Type B pancreatic cell (in vitro differentiated cells): ENCODE results near the gene KLHL29. TPM values are rescaled to one million over a fixed set of nuclear protein-coding genes. Genes with fewer than 3 reads are reported as not detected.

Experiments
- DNase-seq: peaks from one replicate; pipeline ENCODE4 v3.0.0; 2021; ENCODE audit warnings: mixed read lengths; ENCODE audit not compliant: unreplicated experiment; ENCODE audit errors: extremely low spot score
- H3K27ac Mint-ChIP-seq: 2 replicates; pipeline ENCODE4 v1.8.0; 2021; ENCODE audit warnings: mild to moderate bottlenecking, mixed read lengths
- H3K27me3 Mint-ChIP-seq: 2 replicates; pipeline ENCODE4 v1.8.0; 2021; ENCODE audit warnings: mixed read lengths
- H3K36me3 Mint-ChIP-seq: 2 replicates; pipeline ENCODE4 v1.8.0; 2021; ENCODE audit warnings: mixed read lengths
- H3K4me1 Mint-ChIP-seq: one replicate; pipeline ENCODE4 v1.8.0; 2021; ENCODE audit warnings: mixed read lengths; ENCODE audit not compliant: unreplicated experiment
- H3K4me3 Mint-ChIP-seq: 2 replicates; pipeline ENCODE4 v1.8.0; 2021; ENCODE audit warnings: mild to moderate bottlenecking, mixed read lengths
- H3K9me3 Mint-ChIP-seq: 2 replicates; pipeline ENCODE4 v1.8.0; 2021; ENCODE audit warnings: mixed read lengths
- total RNA-seq: library from RNA; stranded (reverse); gene quantifications from 2 replicates; pipeline ENCODE4 v1.2.1, GENCODE V29; 2021; ENCODE audit warnings: low replicate concordance
- TF ChIP-seq, protein P1 (sequence below): fragments of 200-600 bp; sonication (generic); conservative IDR thresholded peaks from 2 replicates; pipeline ENCODE4 v1.5.0; 2021; ENCODE audit warnings: antibody characterized with exemption, mild to moderate bottlenecking

The KLHL29 gene
- total RNA-seq, 1 donor from 2014 or later, result 24.1 TPM

DNA sequence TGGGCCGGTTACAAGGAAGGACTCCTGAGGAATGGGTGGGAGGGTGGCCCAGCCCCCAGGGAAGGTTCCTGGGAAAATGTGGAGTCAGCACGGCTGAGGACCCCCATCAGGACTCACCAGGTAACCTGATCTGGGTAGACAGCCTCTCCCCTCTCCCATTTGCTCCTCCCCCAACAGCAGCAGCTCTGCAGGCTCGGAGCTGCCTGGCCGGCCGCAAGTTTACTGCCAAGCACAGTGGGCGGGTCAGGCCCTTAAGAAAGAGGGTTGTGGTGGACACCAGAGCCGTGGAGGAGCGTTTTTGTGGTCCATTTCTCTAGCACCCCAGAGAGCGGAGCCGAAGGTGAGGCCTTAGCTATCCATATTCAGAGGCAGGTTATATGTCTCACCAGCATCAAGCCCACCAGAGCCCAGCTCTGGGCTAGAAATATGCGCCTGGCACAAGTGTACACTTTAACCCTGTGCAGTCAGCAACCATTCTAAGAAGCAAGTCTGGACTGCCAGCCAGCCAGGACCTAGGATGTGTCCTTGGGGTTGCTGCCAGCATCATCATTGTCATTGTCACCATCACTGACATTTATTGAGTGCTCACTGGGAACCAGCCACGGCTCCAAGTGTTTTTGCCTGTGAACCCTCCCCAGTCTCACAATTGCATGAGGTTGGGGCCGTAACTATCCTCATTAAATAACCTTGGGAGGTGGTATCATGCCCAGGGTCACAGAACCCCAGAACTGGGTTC, 190.1 kb downstream of the KLHL29 start:
- no peak overlapping the region for H3K4me3 Mint-ChIP-seq
- no peak for DNase-seq
- no peaks in the 10 kb centered on the region for H3K9me3 Mint-ChIP-seq
- peaks cover 23% of the 10 kb centered on the region for H3K4me1 Mint-ChIP-seq
- H3K27me3 Mint-ChIP-seq, result no peaks in the 10 kb centered on the region
- H3K36me3 Mint-ChIP-seq, result no peaks in the 10 kb centered on the region
- no peak overlapping the region for H3K27ac Mint-ChIP-seq
- TF ChIP-seq, protein P1, sequence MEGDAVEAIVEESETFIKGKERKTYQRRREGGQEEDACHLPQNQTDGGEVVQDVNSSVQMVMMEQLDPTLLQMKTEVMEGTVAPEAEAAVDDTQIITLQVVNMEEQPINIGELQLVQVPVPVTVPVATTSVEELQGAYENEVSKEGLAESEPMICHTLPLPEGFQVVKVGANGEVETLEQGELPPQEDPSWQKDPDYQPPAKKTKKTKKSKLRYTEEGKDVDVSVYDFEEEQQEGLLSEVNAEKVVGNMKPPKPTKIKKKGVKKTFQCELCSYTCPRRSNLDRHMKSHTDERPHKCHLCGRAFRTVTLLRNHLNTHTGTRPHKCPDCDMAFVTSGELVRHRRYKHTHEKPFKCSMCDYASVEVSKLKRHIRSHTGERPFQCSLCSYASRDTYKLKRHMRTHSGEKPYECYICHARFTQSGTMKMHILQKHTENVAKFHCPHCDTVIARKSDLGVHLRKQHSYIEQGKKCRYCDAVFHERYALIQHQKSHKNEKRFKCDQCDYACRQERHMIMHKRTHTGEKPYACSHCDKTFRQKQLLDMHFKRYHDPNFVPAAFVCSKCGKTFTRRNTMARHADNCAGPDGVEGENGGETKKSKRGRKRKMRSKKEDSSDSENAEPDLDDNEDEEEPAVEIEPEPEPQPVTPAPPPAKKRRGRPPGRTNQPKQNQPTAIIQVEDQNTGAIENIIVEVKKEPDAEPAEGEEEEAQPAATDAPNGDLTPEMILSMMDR, result no peak

DNA sequence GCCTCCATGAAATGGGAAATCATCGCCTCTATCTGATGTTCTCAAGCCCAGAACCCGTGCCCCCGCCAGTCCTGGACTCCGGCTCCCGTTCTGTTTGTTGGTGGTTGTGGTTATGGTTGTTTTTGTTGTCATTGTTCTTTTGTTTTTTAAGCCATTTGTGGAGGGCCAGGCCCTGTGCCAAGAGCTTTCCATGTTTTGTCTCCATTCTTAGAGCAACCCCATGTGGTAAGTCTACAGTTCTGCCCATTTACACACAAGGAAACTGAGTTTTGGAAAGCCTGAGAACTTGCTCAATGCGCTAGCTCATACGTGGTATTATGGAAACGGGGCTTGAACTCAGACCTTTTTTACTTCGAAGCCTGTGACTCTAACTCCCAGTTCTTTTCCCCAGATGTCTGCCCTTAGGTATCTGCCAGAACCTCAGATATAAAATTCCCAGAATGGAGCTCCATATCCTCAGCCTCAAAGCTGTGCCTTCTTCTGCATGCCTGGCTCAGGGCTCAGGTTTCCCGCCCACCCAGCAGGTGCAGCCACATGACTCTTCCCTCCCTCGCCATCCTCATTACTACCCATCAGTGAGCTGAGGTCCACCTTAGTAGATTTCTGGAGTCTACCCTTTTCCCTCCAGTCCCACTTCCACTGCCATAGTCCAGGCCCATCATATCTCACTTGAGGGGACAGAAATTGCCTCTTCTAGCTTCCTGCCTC, 194.1 kb downstream of the KLHL29 start:
- no peaks in the 10 kb centered on the region for H3K27me3 Mint-ChIP-seq
- no peaks in the 10 kb centered on the region for H3K9me3 Mint-ChIP-seq

DNA sequence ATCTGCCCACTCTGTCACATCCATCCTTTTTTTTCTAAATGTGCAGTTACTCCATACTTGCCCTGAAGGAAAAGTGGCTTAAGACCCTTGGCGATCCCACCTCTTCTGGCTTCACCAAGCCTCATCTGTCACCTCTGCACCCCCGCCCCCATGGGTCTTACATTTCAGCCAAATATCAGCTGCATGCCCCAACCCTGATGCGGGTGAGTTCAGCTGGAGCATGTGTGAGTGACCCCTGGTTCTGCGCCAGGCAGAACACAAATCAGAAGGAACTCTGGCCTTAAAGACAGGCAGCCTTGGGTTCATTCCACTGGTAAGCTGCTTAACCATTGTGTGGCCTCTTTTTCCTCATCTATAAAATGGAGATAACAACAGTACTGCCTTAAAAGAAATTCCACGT, 194.7 kb downstream of the KLHL29 start:
- DNase-seq, result no peak
- no peaks in the 10 kb centered on the region for H3K27me3 Mint-ChIP-seq
- H3K4me3 Mint-ChIP-seq, result no peak overlapping the region
- TF ChIP-seq, protein P1, result no peak
- no peaks in the 10 kb centered on the region for H3K9me3 Mint-ChIP-seq
- H3K4me1 Mint-ChIP-seq, result peaks cover 21% of the 10 kb centered on the region
- peaks cover 4% of the 10 kb centered on the region for H3K36me3 Mint-ChIP-seq
- H3K27ac Mint-ChIP-seq, result no peak overlapping the region

More for the DNA sequence above, 194.1 kb downstream of the KLHL29 start:
- peaks cover 4% of the 10 kb centered on the region for H3K36me3 Mint-ChIP-seq
- H3K4me1 Mint-ChIP-seq, result peaks cover 27% of the 10 kb centered on the region
- TF ChIP-seq, protein P1, result no peak
- no peak overlapping the region for H3K4me3 Mint-ChIP-seq
- no peak for DNase-seq
- H3K27ac Mint-ChIP-seq, result no peak overlapping the region

DNA sequence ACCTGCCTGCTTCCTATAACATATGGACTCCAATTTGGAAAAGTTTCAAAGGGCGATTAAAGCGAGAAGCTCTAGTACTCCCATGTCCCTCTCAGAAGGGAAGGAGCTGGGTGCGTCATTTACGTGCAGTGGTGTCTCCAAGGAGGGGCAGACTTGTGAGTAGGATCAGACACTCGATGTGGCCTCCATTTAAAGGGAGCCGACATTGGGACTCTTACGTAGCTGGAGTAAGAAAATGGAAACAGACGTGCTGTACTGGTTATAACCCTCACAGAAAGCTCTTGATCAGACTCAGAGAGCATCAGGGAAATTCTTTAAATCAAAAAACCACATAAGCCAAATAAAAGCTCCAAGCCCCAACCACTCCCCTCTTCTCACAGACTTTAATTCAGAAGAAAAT, 198.5 kb downstream of the KLHL29 start:
- H3K27me3 Mint-ChIP-seq, result no peaks in the 10 kb centered on the region
- H3K9me3 Mint-ChIP-seq, result no peaks in the 10 kb centered on the region
- H3K4me3 Mint-ChIP-seq, result no peak overlapping the region
- no peak for DNase-seq
- peaks cover 40% of the 10 kb centered on the region for H3K4me1 Mint-ChIP-seq
- H3K36me3 Mint-ChIP-seq, result peaks cover 4% of the 10 kb centered on the region
- TF ChIP-seq, protein P1, result no peak
- no peak overlapping the region for H3K27ac Mint-ChIP-seq

DNA sequence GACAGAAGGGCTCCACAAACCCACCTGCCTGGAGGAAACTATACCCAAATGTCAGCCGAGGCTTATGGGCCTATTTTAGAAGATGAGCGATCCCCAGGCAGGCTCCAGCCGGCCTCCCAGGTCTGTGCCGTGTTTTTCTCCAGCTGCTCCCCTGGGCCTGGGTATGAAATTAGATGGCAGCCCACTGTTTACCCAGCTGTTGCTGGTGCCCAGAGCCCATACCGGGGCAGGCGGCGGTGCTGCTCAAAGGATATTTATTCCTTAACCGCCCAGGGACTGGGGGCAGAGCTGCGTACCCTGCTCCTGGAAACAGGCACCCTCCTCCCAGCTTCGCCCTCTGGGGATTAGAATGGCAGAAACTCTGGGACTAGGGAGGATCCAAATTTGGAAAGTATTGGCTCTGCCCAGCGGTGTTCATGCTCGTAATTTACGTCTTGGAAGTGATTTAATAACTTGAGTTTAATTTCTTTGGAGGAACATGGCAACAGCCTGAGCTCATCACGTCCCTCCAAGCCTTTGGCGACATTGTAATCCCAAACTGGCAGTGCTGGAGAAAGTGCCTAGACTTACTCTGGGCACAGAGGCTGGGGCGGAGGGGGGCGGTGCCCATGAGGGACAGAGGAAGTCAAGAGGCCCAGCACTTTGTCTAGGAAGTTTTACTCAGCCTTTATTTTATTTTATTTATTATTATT, 199.2 kb downstream of the KLHL29 start:
- Mint-ChIP-seq H3K27ac (no peak overlapping the region), H3K4me1 (peaks cover 45% of the 10 kb centered on the region), H3K9me3 (no peaks in the 10 kb centered on the region), H3K27me3 (no peaks in the 10 kb centered on the region), H3K4me3 (no peak overlapping the region), H3K36me3 (peaks cover 4% of the 10 kb centered on the region)
- no peak for DNase-seq
- TF ChIP-seq, protein P1, result no peak
